M059J (cell line): Measurements from ENCODE around the gene MR1. TPM values are rescaled to one million over a fixed set of nuclear protein-coding genes. Genes with fewer than 3 reads are reported as not detected.

Source experiments
- DNase-seq: peaks from one replicate; pipeline ENCODE4 v3.0.0-alpha.2; 2012; ENCODE audit warnings: low read depth
- total RNA-seq: library from RNA; depleted of rRNA; stranded (reverse); fragments of >200 nt; shearing (Covaris generic); gene quantifications from 2 replicates; pipeline ENCODE4 v1.2.3, GENCODE V29; 2014; rRNA removed

MR1 gene
- total RNA-seq, 1 experiment from 2014 or later = 42.5 TPM

- no peak for DNase-seq
Measured at GRCh38 chr1:181107711-181108110, 73.9 kb downstream of the MR1 start.

- no peak for DNase-seq
Measured at GRCh38 chr1:181108304-181108867, 74.6 kb downstream of the MR1 start.

- no peak for DNase-seq
Measured at GRCh38 chr1:181110013-181110412, 76.2 kb downstream of the MR1 start.

Other genes starting within 250 kb of the MR1 start
- 1.9 and 2.8 TPM in 2 replicates for gene KIAA1614, start 121.1 kb upstream of the MR1 start, total RNA-seq
- 23.7 and 30.9 TPM in 2 replicates for gene STX6, start 11.1 kb upstream of the MR1 start, total RNA-seq
- gene IER5, start 54.7 kb downstream of the MR1 start, total RNA-seq = 25.6 and 28.0 TPM in 2 replicates